ENCODE results near the gene LCN6. TPM values are rescaled to one million over a fixed set of nuclear protein-coding genes. Genes with fewer than 3 reads are reported as not detected.

The LCN6 gene
- total and polyA plus RNA-seq, 2 of the 4 experiments (the other 2 are of a cell fraction): not detected

DNA sequence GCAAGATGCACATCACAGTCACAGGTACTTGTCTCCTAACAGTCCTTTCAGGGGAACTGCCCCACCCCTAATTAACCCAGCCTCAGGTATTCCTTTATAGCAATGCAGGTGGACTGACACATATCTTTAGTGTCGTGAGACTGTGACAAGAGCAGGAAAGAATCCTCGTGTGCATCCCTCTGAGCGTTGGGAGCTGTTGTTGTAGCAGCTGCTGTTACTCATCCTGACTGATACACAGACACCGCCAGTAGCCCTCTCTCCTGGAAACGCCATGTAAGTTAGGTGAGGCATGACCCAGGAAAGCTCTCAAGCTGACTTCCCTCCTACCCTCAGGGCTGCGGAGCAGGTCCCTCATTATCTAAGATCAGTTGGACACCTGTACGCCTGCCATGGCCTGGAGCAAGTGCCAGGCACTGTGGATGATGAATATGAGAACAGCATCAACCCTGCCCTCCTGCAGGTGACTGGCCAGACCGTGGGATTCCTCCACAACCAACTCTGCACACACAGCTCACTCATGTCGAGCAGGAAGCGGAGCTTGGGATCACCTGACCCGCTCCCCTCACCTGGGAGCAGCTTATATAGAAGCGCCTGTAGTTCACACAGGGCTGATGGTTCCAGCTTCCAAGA, 26.2 kb upstream of the LCN6 start:
- Histone ChIP-seq H3K4me1 (ENCODE audit: control insufficient read depth, insufficient read depth, low read length) (no peaks in the 10 kb centered on the region), H3K9me3 (ENCODE audit: control insufficient read depth, insufficient read depth, low read length) (peaks cover 9% of the 10 kb centered on the region), H2AK9ac (replicated peaks; ENCODE audit: low read depth, low read length, poor library complexity) (no peak overlapping the region), H4K8ac (ENCODE audit: low read depth in 2 of 2, low read length in 2 of 2) (no peak overlapping the region), H3K4me3 (ENCODE audit: insufficient read depth, low read depth, low read length) (no peak overlapping the region), H3K27me3 (ENCODE audit: control insufficient read depth, insufficient read depth, low read length) (peaks cover 28% of the 10 kb centered on the region), H2AK5ac (ENCODE audit: low read depth, low read length) (no peak overlapping the region), H3K9me1 (ENCODE audit: insufficient read depth, low read length) (no peaks in the 10 kb centered on the region), H3K18ac (ENCODE audit: low read depth, low read length) (no peak overlapping the region), H2BK5ac (ENCODE audit: low read depth, low read length, poor library complexity, severe bottlenecking) (no peak overlapping the region), H3K14ac (replicated peaks; ENCODE audit: low read depth, low read length) (no peak overlapping the region), H2AFZ (replicated peaks; ENCODE audit: low read length, poor library complexity) (no peak overlapping the region), H3K36me3 (ENCODE audit: control insufficient read depth, insufficient read depth, low read length) (no peaks in the 10 kb centered on the region), H3K56ac (ENCODE audit: extremely low read depth, insufficient read depth, low read length) (no peak overlapping the region), H3K79me1 (ENCODE audit: low read depth in 1 of 2, low read length in 2 of 2) (no peaks in the 10 kb centered on the region), H4K5ac (ENCODE audit: low read depth, low read length) (no peak overlapping the region), H3K4me2 (ENCODE audit: low read depth, low read length) (no peak overlapping the region), H3K4ac (ENCODE audit: low read depth, low read length) (no peak overlapping the region), H4K91ac (ENCODE audit: insufficient read depth, low read depth, low read length) (no peak overlapping the region), H2BK15ac (ENCODE audit: low read depth, low read length) (no peak overlapping the region), H2BK20ac (ENCODE audit: low read depth, low read length) (no peak overlapping the region), H3K9ac (ENCODE audit: low read depth, low read length) (no peak overlapping the region), H3K23ac (ENCODE audit: low read depth, low read length) (no peak overlapping the region), H3K27ac (ENCODE audit: insufficient read depth, low read length) (no peak overlapping the region), H4K20me1 (ENCODE audit: insufficient read depth, low read length) (no peaks in the 10 kb centered on the region), H2BK120ac (ENCODE audit: low read depth, low read length) (no peak overlapping the region)
- ATAC-seq (ENCODE audit: low read depth) (no peak), DNase-seq (no peak)
- in situ Hi-C loops (cut with MboI; ENCODE audit: low sequenced_read_pairs): no loop called here
- dilution Hi-C loops (cut with HindIII; ENCODE audit: low sequenced_read_pairs, unreplicated experiment): no loop called here
- WGBS, 2 experiments (ENCODE audit: extremely low coverage in 2 of 2, insufficient read length in 1 of 2): 75% methylated on average over 5 of the region's 12 CpGs; no CpG with 5 or more reads in 1 of the 2 experiments
- intact Hi-C loops (cut with micrococcal nuclease): no loop called here
- POLR2A ChIA-PET (ENCODE audit: unreplicated experiment): no interaction called here
- no TSS peak for BruUV-seq (replicated peaks)
- no peak for TF ChIP-seq BHLHE40 (IDR thresholded peaks at IDR 0.05; ENCODE audit: low read depth, low read length)
- no peak for TF ChIP-seq CTCF (conservative IDR thresholded peaks at IDR 0.05; ENCODE audit: low read depth, low read length)
- TF ChIP-seq, protein P1, sequence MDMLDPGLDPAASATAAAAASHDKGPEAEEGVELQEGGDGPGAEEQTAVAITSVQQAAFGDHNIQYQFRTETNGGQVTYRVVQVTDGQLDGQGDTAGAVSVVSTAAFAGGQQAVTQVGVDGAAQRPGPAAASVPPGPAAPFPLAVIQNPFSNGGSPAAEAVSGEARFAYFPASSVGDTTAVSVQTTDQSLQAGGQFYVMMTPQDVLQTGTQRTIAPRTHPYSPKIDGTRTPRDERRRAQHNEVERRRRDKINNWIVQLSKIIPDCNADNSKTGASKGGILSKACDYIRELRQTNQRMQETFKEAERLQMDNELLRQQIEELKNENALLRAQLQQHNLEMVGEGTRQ (IDR thresholded peaks at IDR 0.05; ENCODE audit: low read depth, low read length): no peak
- no peak for TF ChIP-seq CEBPB (IDR thresholded peaks at IDR 0.05; ENCODE audit: low read depth, low read length)
- no peak for TF ChIP-seq CHD1 (IDR thresholded peaks at IDR 0.05; ENCODE audit: low read depth, low read length)
- TF ChIP-seq SMC3 (IDR thresholded peaks at IDR 0.05; ENCODE audit: low read depth, low read length): no peak
- TF ChIP-seq FOS (IDR thresholded peaks at IDR 0.05; ENCODE audit: low read depth, low read length): no peak
- TF ChIP-seq MXI1 (IDR thresholded peaks at IDR 0.05; ENCODE audit: borderline replicate concordance, low read depth, low read length): no peak
- no peak for TF ChIP-seq RAD21 (IDR thresholded peaks at IDR 0.05; ENCODE audit: low read length)
- no peak for TF ChIP-seq MAZ (IDR thresholded peaks at IDR 0.05; ENCODE audit: borderline replicate concordance, low read depth, low read length)
- TF ChIP-seq NFE2L2 (IDR thresholded peaks at IDR 0.05; ENCODE audit: low read depth, low read length): no peak
- no peak for TF ChIP-seq RCOR1 (IDR thresholded peaks at IDR 0.05; ENCODE audit: insufficient replicate concordance, low read length)
- no peak for TF ChIP-seq POLR2A (IDR thresholded peaks at IDR 0.05; ENCODE audit: low read depth, low read length)
- TF ChIP-seq MAFK (IDR thresholded peaks at IDR 0.05; ENCODE audit: low read depth, low read length): no peak
- TF ChIP-seq RFX5 (IDR thresholded peaks at IDR 0.05; ENCODE audit: low read depth, low read length): no peak
- CTCF ChIA-PET: no interaction called here

All from IMR-90 (cell line).